IMR-90 (cell line): ENCODE results near the gene HSPA1L. TPM values are rescaled to one million over a fixed set of nuclear protein-coding genes. Genes with fewer than 3 reads are reported as not detected.
A peak's percentile ranks its signal among the peaks of the same experiment; 100 is the strongest.

Source experiments
- ATAC-seq: fragments of 200-7000 bp; cut with Tn5 transposase; 2 replicates; pipeline ENCODE4 v1.9.1; 2020; ENCODE audit warnings: low read depth, mild to moderate bottlenecking, moderate library complexity
- BruUV-seq: library from RNA; stranded (reverse); fragments of 400-500 nt; replicated peaks from 2 replicates; lab custom pipeline; 2021; lab: Mats Ljungman, UMichigan
- CTCF ChIA-PET: fragments of 300-600 bp; formaldehyde crosslinking; extraction: SDS; loops from one replicate; lab custom pipeline; 2021; ENCODE audit warnings: antibody characterized with exemption; lab: Yijun Ruan, JAX
- POLR2A ChIA-PET: fragments of 300-600 bp; sonication (Branson Sonifier 250); formaldehyde crosslinking; loops from one replicate; lab custom pipeline; 2022; ENCODE audit warnings: antibody characterized with exemption; ENCODE audit not compliant: unreplicated experiment; lab: Charles Lee
- DNase-seq: peaks from one replicate; pipeline ENCODE4 v3.0.0; 2013
- H2AFZ ChIP-seq: replicated peaks from 2 replicates; pipeline ENCODE3; 2013; ENCODE audit warnings: low read length, mild to moderate bottlenecking; ENCODE audit not compliant: poor library complexity
- H2AK5ac ChIP-seq: 2 replicates; pipeline ENCODE4 v1.6.1; 2013; ENCODE audit warnings: low read depth, low read length, inconsistent platforms
- H2AK9ac ChIP-seq: replicated peaks from 2 replicates; pipeline ENCODE3; 2013; ENCODE audit warnings: mild to moderate bottlenecking, low read depth, low read length, moderate library complexity; ENCODE audit not compliant: poor library complexity
- H2BK120ac ChIP-seq: 2 replicates; pipeline ENCODE4 v1.6.1; 2013; ENCODE audit warnings: low read depth, low read length, inconsistent platforms
- H2BK15ac ChIP-seq: 3 replicates; pipeline ENCODE4 v1.6.1; 2013; ENCODE audit warnings: low read depth, low read length, inconsistent platforms
- H2BK20ac ChIP-seq: 2 replicates; pipeline ENCODE4 v1.6.1; 2013; ENCODE audit warnings: low read depth, mild to moderate bottlenecking, inconsistent platforms, low read length, moderate library complexity
- H2BK5ac ChIP-seq: 2 replicates; pipeline ENCODE4 v1.6.1; 2013; ENCODE audit warnings: mild to moderate bottlenecking, low read depth, low read length, inconsistent platforms; ENCODE audit not compliant: poor library complexity, severe bottlenecking
- H3K14ac ChIP-seq: replicated peaks from 2 replicates; pipeline ENCODE4 v1.6.1; 2013; ENCODE audit warnings: low read depth, low read length, inconsistent platforms
- H3K18ac ChIP-seq: 2 replicates; pipeline ENCODE4 v1.6.1; 2013; ENCODE audit warnings: low read depth, low read length, control low read depth
- H3K23ac ChIP-seq: 2 replicates; pipeline ENCODE4 v1.6.1; 2013; ENCODE audit warnings: low read depth, low read length, inconsistent platforms
- H3K27ac ChIP-seq: 2 replicates; pipeline ENCODE4 v1.5.1; 2013; ENCODE audit warnings: mild to moderate bottlenecking, control low read depth, low read length; ENCODE audit not compliant: insufficient read depth
- H3K27me3 ChIP-seq: 2 replicates; pipeline ENCODE4 v1.6.1; 2013; ENCODE audit warnings: low read length; ENCODE audit not compliant: control insufficient read depth, insufficient read depth
- H3K36me3 ChIP-seq: 2 replicates; pipeline ENCODE4 v1.6.1; 2013; ENCODE audit warnings: low read length, mixed read lengths; ENCODE audit not compliant: control insufficient read depth, insufficient read depth
- H3K4ac ChIP-seq: 2 replicates; pipeline ENCODE4 v1.6.1; 2013; ENCODE audit warnings: low read depth, low read length, inconsistent platforms
- H3K4me1 ChIP-seq: 2 replicates; pipeline ENCODE4 v1.6.1; 2013; ENCODE audit warnings: low read length, mixed read lengths; ENCODE audit not compliant: control insufficient read depth, insufficient read depth
- H3K4me2 ChIP-seq: 2 replicates; pipeline ENCODE4 v1.6.1; 2013; ENCODE audit warnings: low read depth, mild to moderate bottlenecking, control low read depth, low read length, moderate library complexity
- H3K4me3 ChIP-seq: 2 replicates; pipeline ENCODE4 v1.5.1; 2013; ENCODE audit warnings: low read depth, mild to moderate bottlenecking, control low read depth, low read length, moderate library complexity; ENCODE audit not compliant: insufficient read depth
- H3K56ac ChIP-seq: 2 replicates; pipeline ENCODE4 v1.6.1; 2013; ENCODE audit warnings: low read length, inconsistent platforms; ENCODE audit not compliant: insufficient read depth; ENCODE audit errors: extremely low read depth
- H3K79me1 ChIP-seq, 2 experiments: 2 replicates each; pipeline ENCODE4 v1.6.1; 2013; ENCODE audit warnings: low read length in 2 of 2, inconsistent platforms in 1 of 2, low read depth in 1 of 2
- H3K9ac ChIP-seq: 2 replicates; pipeline ENCODE4 v1.6.1; 2013; ENCODE audit warnings: low read depth, low read length, control low read depth
- H3K9me1 ChIP-seq: 2 replicates; pipeline ENCODE4 v1.6.1; 2013; ENCODE audit warnings: low read length, inconsistent platforms; ENCODE audit not compliant: insufficient read depth
- H3K9me3 ChIP-seq: 2 replicates; pipeline ENCODE4 v1.6.1; 2013; ENCODE audit warnings: low read length; ENCODE audit not compliant: control insufficient read depth, insufficient read depth
- H4K20me1 ChIP-seq: 2 replicates; pipeline ENCODE4 v1.6.1; 2013; ENCODE audit warnings: low read length, inconsistent platforms; ENCODE audit not compliant: insufficient read depth
- H4K5ac ChIP-seq: 2 replicates; pipeline ENCODE4 v1.6.1; 2013; ENCODE audit warnings: mild to moderate bottlenecking, low read depth, low read length, control low read depth
- H4K8ac ChIP-seq, 2 experiments: 2 replicates each; pipeline ENCODE4 v1.6.1; 2013; ENCODE audit warnings: low read depth in 2 of 2, low read length in 2 of 2, control low read depth in 1 of 2, inconsistent platforms in 1 of 2
- H4K91ac ChIP-seq: 2 replicates; pipeline ENCODE4 v1.6.1; 2013; ENCODE audit warnings: low read depth, low read length, inconsistent platforms; ENCODE audit not compliant: insufficient read depth
- BHLHE40 ChIP-seq: fragments of 150-350 bp; IDR thresholded peaks from 2 replicates; pipeline ENCODE4 v1.6.1; 2016; ENCODE audit warnings: mild to moderate bottlenecking, low read depth, low read length
- CHD1 ChIP-seq: IDR thresholded peaks from 2 replicates; pipeline ENCODE4 v1.6.1; 2012; ENCODE audit warnings: low read depth, low read length, improper control_type of control experiment
- CTCF ChIP-seq: conservative IDR thresholded peaks from 2 replicates; pipeline ENCODE4 v1.5.1; 2012; ENCODE audit warnings: mild to moderate bottlenecking, low read depth, low read length, improper control_type of control experiment
- ELK1 ChIP-seq: fragments of 150-350 bp; IDR thresholded peaks from 2 replicates; pipeline ENCODE4 v1.6.1; 2016; ENCODE audit warnings: low read depth, mild to moderate bottlenecking, low read length, moderate library complexity, borderline replicate concordance
- MAFK ChIP-seq: IDR thresholded peaks from 2 replicates; pipeline ENCODE4 v1.6.1; 2012; ENCODE audit warnings: low read depth, low read length, improper control_type of control experiment
- MAZ ChIP-seq: IDR thresholded peaks from 2 replicates; pipeline ENCODE4 v1.6.1; 2012; ENCODE audit warnings: low read depth, mild to moderate bottlenecking, low read length, improper control_type of control experiment, moderate library complexity, borderline replicate concordance
- POLR2A ChIP-seq: IDR thresholded peaks from 2 replicates; pipeline ENCODE4 v1.6.1; 2012; ENCODE audit warnings: mild to moderate bottlenecking, low read depth, low read length
- RAD21 ChIP-seq: IDR thresholded peaks from 2 replicates; pipeline ENCODE4 v1.6.1; 2012; ENCODE audit warnings: low read length, improper control_type of control experiment
- RCOR1 ChIP-seq: IDR thresholded peaks from 2 replicates; pipeline ENCODE4 v1.6.1; 2012; ENCODE audit warnings: mild to moderate bottlenecking, low read length, improper control_type of control experiment; ENCODE audit not compliant: insufficient replicate concordance
- RFX5 ChIP-seq: IDR thresholded peaks from 2 replicates; pipeline ENCODE4 v1.8.0; 2012; ENCODE audit warnings: low read depth, mild to moderate bottlenecking, low read length, moderate library complexity
- SMC3 ChIP-seq: fragments of 150-350 bp; IDR thresholded peaks from 2 replicates; pipeline ENCODE4 v1.6.1; 2016; ENCODE audit warnings: low read depth, mild to moderate bottlenecking, antibody characterized with exemption, low read length, moderate library complexity
- USF2 ChIP-seq: fragments of 150-350 bp; IDR thresholded peaks from 2 replicates; pipeline ENCODE4 v1.6.1; 2017; ENCODE audit warnings: mild to moderate bottlenecking, antibody characterized with exemption, low read length, low read depth
- WGBS, 2 experiments: methylation state at CpG; one replicate each; pipeline versions ENCODE4 v1.1.5 to v1.1.7; 2013; ENCODE audit warnings: missing lambda C conversion rate in 2 of 2; ENCODE audit not compliant: insufficient read length in 1 of 2; ENCODE audit errors: extremely low coverage in 2 of 2; 5-methylcytosine and 5-hydroxymethylcytosine counted together
- dilution Hi-C: fragments of 300-500 bp; cut with HindIII; formaldehyde crosslinking; loops from one replicate; pipeline ENCODE4 v1.14.3; 2018; ENCODE audit warnings: low sequenced_read_pairs; ENCODE audit not compliant: unreplicated experiment
- in situ Hi-C: fragments of 300-500 bp; cut with MboI; formaldehyde crosslinking; loops from 3 replicates; pipeline ENCODE4 v1.14.3; 2019; ENCODE audit warnings: low sequenced_read_pairs, inconsistent platforms, mixed read lengths
- intact Hi-C: fragments of 100-400 bp; cut with micrococcal nuclease; formaldehyde crosslinking; loops from 2 replicates; pipeline ENCODE4 v1.10.0; 2022
- polyA plus RNA-seq, 3 experiments: library from polyadenylated mRNA; depleted of rRNA; stranded (reverse); fragments of >200 nt; gene quantifications; 2 replicates each; pipeline ENCODE4 v1.2.3, GENCODE V29; 2012; ENCODE audit warnings: low replicate concordance in 1 of 3
- total RNA-seq: library from RNA; depleted of rRNA; stranded (reverse); fragments of >200 nt; gene quantifications from 2 replicates; pipeline ENCODE4 v1.2.3, GENCODE V29; 2012

HSPA1L gene
- total and polyA plus RNA-seq, 2 of the 4 experiments (the other 2 are of a cell fraction): 0.97 to 1.3 TPM

- POLR2A ChIA-PET: no interaction called here
- intact Hi-C loops: no loop called here
- peak; percentile 31 for DNase-seq
Measured at GRCh38 chr6:31769684-31770371, 45.3 kb downstream of the HSPA1L start.

More at GRCh38 chr6:31769684-31770371, 45.3 kb downstream of the HSPA1L start:
- Histone ChIP-seq H2BK20ac (no peak overlapping the region), H3K27ac (no peak overlapping the region), H3K14ac (no peak overlapping the region), H3K4me1 (no peaks in the 10 kb centered on the region), H2BK5ac (no peak overlapping the region), H3K4me3 (no peak overlapping the region), H3K4ac (no peak overlapping the region; the same call in 1 of the 2 replicates), H3K27me3 (no peaks in the 10 kb centered on the region), H3K56ac (no peak overlapping the region), H3K9me3 (no peaks in the 10 kb centered on the region), H2BK15ac (no peak overlapping the region; the same call in 2 of the 3 replicates), H2AK9ac (peak overlapping the region; percentile 48), H4K20me1 (no peaks in the 10 kb centered on the region), H3K36me3 (no peaks in the 10 kb centered on the region), H3K79me1 (no peaks in the 10 kb centered on the region), H3K18ac (no peak overlapping the region), H3K9ac (no peak overlapping the region), H4K91ac (no peak overlapping the region), H3K23ac (no peak overlapping the region), H4K5ac (no peak overlapping the region), H4K8ac (no peak overlapping the region), H2BK120ac (no peak overlapping the region), H2AFZ (no peak overlapping the region), H3K4me2 (no peak overlapping the region), H2AK5ac (peak overlapping the region; percentile 48; the same call in 1 of the 2 replicates), H3K9me1 (peaks cover 3% of the 10 kb centered on the region; the same call in 1 of the 2 replicates)
- CTCF ChIA-PET: interaction anchor here (0.5 to 1.6 kb wide), 7 partner anchors 17 to 50 kb away, joined by 3 to 7 read pairs (median 5); no protein-coding TSS in a partner anchor
- TF ChIP-seq ELK1 (no peak), CTCF (peak; percentile 74), SMC3 (peak; percentile 74), MAZ (peak; percentile 72; the same call in 1 of the 2 replicates), CHD1 (no peak), MAFK (no peak), RFX5 (no peak), BHLHE40 (no peak), RAD21 (peak; percentile 66), USF2 (no peak), POLR2A (no peak), RCOR1 (no peak)
- peak; percentile 69 for ATAC-seq
- BruUV-seq: no TSS peak
- 76% methylated on average over 2 of the region's 12 CpGs; no CpG with 5 or more reads in 1 of the 2 experiments for WGBS, 2 experiments
- dilution Hi-C loops (no loop called here), in situ Hi-C loops (no loop called here)
